Neural crest cell (in vitro differentiated cells): ENCODE data around the gene NEK6. TPM values are rescaled to one million over a fixed set of nuclear protein-coding genes. Genes with fewer than 3 reads are reported as not detected.
"Not testable (repeated sequence)": the region's sequence is repeated elsewhere in the genome, so short reads cannot be mapped to it uniquely, and the experiment has no call there.

ENCODE experiments used
- DNase-seq: peaks from one replicate; pipeline ENCODE4 v3.0.0; 2021; ENCODE audit warnings: low read depth, mixed read lengths, low spot score
- H3K27ac Mint-ChIP-seq: one replicate; pipeline ENCODE4 v1.8.0; 2021; ENCODE audit warnings: mild to moderate bottlenecking, mixed read lengths; ENCODE audit not compliant: unreplicated experiment
- H3K27me3 Mint-ChIP-seq: 2 replicates; pipeline ENCODE4 v1.8.0; 2021; ENCODE audit warnings: low read depth, mild to moderate bottlenecking, mixed read lengths
- H3K36me3 Mint-ChIP-seq: 2 replicates; pipeline ENCODE4 v1.8.0; 2021; ENCODE audit warnings: low read depth, mild to moderate bottlenecking, mixed read lengths
- H3K4me1 Mint-ChIP-seq: 2 replicates; pipeline ENCODE4 v1.8.0; 2021; ENCODE audit warnings: mixed read lengths
- H3K4me3 Mint-ChIP-seq: one replicate; pipeline ENCODE4 v1.8.0; 2021; ENCODE audit warnings: mild to moderate bottlenecking, mixed read lengths
- H3K9me3 Mint-ChIP-seq: 2 replicates; pipeline ENCODE4 v1.8.0; 2021; ENCODE audit warnings: mixed read lengths
- total RNA-seq: library from RNA; stranded (reverse); gene quantifications from 2 replicates; pipeline ENCODE4 v1.2.1, GENCODE V29; 2021
- TF ChIP-seq, protein P1 (sequence below): fragments of 200-600 bp; sonication (generic); conservative IDR thresholded peaks from 2 replicates; pipeline ENCODE4 v1.5.0; 2021; ENCODE audit warnings: antibody characterized with exemption, mild to moderate bottlenecking

The NEK6 gene
- total RNA-seq, 1 donor from 2014 or later, result 31.9 TPM

DNA sequence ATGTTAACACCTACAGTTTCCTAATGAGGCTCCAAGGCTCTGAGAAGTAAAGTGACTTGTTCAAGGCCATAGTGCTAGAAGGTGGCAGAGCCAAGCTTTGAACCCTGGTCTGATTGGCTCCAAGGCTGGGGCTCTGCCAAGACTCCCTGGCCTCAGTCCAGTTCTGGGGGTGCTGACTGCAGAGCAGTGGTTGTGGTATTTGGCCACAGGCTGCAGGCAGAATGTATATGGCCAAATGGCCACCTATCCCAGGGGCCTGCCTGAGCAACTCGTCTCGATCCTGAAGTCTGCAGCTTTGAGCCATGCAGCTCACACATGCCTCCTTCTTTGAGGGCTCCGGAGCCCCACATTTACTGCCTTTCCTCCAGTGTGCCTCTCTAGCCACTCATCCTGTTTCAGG is 9.7 kb upstream of the NEK6 start:
- Mint-ChIP-seq H3K9me3 (no peaks in the 10 kb centered on the region), H3K27ac (no peak overlapping the region), H3K27me3 (no peaks in the 10 kb centered on the region), H3K4me1 (peaks cover 13% of the 10 kb centered on the region), H3K36me3 (no peaks in the 10 kb centered on the region), H3K4me3 (no peak overlapping the region)
- TF ChIP-seq, protein P1, sequence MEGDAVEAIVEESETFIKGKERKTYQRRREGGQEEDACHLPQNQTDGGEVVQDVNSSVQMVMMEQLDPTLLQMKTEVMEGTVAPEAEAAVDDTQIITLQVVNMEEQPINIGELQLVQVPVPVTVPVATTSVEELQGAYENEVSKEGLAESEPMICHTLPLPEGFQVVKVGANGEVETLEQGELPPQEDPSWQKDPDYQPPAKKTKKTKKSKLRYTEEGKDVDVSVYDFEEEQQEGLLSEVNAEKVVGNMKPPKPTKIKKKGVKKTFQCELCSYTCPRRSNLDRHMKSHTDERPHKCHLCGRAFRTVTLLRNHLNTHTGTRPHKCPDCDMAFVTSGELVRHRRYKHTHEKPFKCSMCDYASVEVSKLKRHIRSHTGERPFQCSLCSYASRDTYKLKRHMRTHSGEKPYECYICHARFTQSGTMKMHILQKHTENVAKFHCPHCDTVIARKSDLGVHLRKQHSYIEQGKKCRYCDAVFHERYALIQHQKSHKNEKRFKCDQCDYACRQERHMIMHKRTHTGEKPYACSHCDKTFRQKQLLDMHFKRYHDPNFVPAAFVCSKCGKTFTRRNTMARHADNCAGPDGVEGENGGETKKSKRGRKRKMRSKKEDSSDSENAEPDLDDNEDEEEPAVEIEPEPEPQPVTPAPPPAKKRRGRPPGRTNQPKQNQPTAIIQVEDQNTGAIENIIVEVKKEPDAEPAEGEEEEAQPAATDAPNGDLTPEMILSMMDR, result no peak
- no peak for DNase-seq

DNA sequence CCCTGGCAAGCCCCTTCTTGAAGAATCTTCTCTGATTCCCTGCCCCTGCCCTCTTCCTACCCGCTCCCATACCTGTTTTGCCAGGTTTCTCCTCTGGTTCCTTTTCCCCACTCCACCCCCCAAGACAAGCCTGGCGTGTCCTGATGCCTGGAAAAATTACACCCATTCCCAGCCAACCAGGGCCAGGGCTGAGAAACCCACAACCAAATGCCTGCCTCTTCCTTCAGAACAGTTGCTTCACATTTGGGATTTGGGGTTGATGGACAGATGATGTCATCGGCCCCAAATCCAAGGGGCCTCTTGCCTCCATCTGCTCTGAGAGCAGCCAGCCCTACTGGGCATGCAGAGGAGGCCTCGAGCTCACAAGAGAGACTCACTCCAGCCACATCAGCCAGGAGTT is 8.8 kb upstream of the NEK6 start:
- Mint-ChIP-seq H3K4me1 (peaks cover 14% of the 10 kb centered on the region), H3K9me3 (no peaks in the 10 kb centered on the region), H3K36me3 (no peaks in the 10 kb centered on the region), H3K27ac (no peak overlapping the region), H3K4me3 (no peak overlapping the region), H3K27me3 (no peaks in the 10 kb centered on the region)
- DNase-seq, result no peak
- TF ChIP-seq, protein P1, result no peak

DNA sequence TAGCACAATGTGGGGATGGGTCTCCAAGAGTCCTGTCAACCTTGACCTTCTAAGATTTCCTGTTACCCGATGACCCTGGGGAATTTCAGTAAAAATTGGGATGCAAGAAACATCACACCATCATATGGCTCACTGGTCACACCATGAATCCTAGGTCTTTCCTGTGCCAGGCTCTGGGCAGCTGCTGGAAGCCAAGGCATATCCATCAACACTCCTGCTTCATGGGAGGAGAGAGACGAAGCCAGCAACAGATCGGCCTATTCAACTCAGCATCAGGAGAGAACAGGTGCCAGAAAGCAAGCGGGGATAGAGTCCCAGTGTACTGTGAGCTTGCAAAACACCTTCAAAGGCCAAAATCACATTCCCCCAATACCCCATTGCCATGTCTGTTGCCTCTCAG is 6.5 kb upstream of the NEK6 start:
- Mint-ChIP-seq H3K36me3 (no peaks in the 10 kb centered on the region), H3K9me3 (no peaks in the 10 kb centered on the region), H3K27ac (no peak overlapping the region)

DNA sequence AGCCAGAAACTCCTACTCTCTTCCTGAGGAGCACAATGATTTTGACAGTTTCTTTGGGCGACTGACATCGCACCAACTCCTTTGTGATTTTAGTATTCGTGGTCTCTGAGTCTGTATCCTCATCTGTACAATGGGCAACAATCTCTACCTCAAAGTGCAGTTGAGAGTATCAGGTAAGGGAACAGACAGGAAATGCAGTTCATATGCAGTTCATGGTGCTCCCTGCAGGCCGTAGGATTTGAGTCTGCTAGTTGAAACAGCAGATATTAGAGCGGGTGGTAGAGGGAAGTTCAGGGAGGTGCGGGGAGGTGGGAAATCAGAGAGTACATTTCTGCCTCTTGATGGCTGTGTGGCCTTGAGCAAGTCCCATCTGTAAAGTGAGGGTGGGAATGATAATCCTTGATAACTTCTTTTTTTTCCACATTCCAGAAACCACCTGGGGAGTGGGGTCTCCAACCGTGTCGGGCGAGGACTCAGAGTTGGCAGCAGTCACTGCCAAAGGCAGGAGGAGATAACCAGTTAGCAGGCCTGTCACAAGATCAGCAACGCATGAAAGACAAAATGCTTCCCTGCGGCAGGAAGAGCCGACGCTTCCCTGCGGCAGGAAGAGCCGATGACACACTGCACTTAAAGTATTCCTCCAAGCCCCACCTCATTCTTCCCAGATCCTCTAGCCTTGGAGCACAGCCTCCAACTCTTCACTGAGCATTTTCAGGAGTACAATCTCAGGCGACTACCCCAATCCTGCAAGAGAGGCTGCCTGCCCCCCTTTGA is 6.0 kb upstream of the NEK6 start:
- DNase-seq, result no peak
- TF ChIP-seq, protein P1, result no peak
- no peaks in the 10 kb centered on the region for H3K27me3 Mint-ChIP-seq
- H3K9me3 Mint-ChIP-seq, result no peaks in the 10 kb centered on the region
- no peak overlapping the region for H3K27ac Mint-ChIP-seq
- no peaks in the 10 kb centered on the region for H3K36me3 Mint-ChIP-seq
- H3K4me1 Mint-ChIP-seq, result peaks cover 28% of the 10 kb centered on the region
- no peak overlapping the region for H3K4me3 Mint-ChIP-seq

More for the DNA sequence above, 6.5 kb upstream of the NEK6 start:
- Mint-ChIP-seq H3K4me3 (no peak overlapping the region), H3K4me1 (peaks cover 22% of the 10 kb centered on the region), H3K27me3 (no peaks in the 10 kb centered on the region)
- TF ChIP-seq, protein P1, result no peak
- no peak for DNase-seq

DNA sequence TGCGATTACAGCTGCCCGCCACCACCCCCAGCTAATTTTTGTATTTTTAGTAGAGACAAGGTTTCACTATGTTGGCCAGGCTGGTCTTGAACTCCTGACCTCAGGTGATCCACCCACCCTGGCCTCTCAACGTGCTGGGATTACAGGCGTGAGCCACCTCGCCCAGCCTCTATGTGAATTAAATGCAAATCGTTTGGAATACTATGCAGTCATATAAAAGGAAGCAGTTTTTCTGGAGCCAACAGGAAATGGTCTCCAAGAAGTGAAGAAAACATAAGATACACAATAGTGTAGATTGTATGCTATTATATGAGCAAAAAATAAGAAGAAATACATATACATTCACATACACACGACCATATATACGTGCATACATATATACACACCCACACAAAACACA is 4.9 kb upstream of the NEK6 start:
- H3K4me3 Mint-ChIP-seq, H3K27ac Mint-ChIP-seq, H3K9me3 Mint-ChIP-seq, H3K27me3 Mint-ChIP-seq, H3K36me3 Mint-ChIP-seq, DNase-seq: not testable (repeated sequence)
- H3K4me1 Mint-ChIP-seq, result peaks cover 31% of the 10 kb centered on the region

DNA sequence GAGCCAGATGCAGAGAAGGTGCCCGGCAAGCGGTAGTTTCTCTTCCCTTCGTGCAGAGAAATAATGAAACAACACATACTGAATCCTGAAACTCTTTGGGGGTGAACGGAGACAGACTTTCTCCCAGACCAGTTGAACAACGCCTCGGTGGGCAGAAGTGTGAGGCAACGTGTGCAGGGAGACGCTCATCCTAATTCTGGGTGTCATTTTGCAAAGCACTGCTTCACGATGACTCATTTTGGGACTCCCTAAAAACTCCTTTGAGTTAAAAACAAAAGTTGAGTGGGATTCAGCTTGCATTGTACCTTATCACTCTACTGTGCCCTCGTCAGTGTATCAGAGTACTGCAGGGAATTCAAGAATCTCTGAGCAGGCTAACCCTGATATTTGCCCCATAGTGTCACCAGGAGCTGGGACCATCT is 3.5 kb upstream of the NEK6 start:
- Mint-ChIP-seq H3K27ac (no peak overlapping the region), H3K9me3 (no peaks in the 10 kb centered on the region), H3K4me1 (peaks cover 43% of the 10 kb centered on the region), H3K36me3 (peaks cover 2% of the 10 kb centered on the region), H3K4me3 (no peak overlapping the region), H3K27me3 (no peaks in the 10 kb centered on the region)
- DNase-seq, result no peak
- TF ChIP-seq, protein P1, result no peak
